HFF-Myc (cell line): Measurements from ENCODE around the gene SCFD2.

Experiments
- DNase-seq: peaks from one replicate; pipeline ENCODE4 v3.0.0-alpha.2; 2011; ENCODE audit warnings: low read depth; ENCODE audit errors: extremely low read depth
- H3K4me3 ChIP-seq: replicated peaks from 2 replicates; pipeline ENCODE4 v1.5.1; 2011; ENCODE audit warnings: low read depth, mild to moderate bottlenecking, control low read depth, low read length
- TF ChIP-seq, protein P1 (sequence below): IDR thresholded peaks from 2 replicates; pipeline ENCODE4 v1.5.1; 2012; ENCODE audit warnings: mild to moderate bottlenecking, low read depth, low read length, control low read depth; ENCODE audit errors: missing control alignments

Gene SCFD2

DNA sequence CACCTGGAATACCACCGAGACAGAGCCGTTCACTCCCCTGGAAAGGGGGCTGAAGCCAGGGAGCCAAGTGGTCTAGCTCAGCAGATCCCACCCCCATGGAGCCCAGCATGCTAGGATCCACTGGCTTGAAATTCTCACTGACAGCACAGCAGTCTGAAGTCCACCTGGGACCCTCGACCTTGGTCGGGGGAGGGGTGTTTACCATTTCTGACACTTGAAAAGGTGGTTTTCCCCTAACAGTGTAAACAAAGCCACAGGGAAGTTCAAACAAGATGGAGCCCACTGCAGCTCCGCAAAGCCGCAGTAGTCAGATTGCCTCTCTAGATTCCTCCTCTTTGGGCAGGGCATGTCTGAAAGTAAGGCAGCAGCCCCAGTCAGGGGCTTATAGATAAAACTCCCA, 260.5 kb downstream of the SCFD2 start:
- H3K4me3 ChIP-seq = no peak overlapping the region
- TF ChIP-seq, protein P1, sequence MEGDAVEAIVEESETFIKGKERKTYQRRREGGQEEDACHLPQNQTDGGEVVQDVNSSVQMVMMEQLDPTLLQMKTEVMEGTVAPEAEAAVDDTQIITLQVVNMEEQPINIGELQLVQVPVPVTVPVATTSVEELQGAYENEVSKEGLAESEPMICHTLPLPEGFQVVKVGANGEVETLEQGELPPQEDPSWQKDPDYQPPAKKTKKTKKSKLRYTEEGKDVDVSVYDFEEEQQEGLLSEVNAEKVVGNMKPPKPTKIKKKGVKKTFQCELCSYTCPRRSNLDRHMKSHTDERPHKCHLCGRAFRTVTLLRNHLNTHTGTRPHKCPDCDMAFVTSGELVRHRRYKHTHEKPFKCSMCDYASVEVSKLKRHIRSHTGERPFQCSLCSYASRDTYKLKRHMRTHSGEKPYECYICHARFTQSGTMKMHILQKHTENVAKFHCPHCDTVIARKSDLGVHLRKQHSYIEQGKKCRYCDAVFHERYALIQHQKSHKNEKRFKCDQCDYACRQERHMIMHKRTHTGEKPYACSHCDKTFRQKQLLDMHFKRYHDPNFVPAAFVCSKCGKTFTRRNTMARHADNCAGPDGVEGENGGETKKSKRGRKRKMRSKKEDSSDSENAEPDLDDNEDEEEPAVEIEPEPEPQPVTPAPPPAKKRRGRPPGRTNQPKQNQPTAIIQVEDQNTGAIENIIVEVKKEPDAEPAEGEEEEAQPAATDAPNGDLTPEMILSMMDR = no peak
- no peak for DNase-seq

DNA sequence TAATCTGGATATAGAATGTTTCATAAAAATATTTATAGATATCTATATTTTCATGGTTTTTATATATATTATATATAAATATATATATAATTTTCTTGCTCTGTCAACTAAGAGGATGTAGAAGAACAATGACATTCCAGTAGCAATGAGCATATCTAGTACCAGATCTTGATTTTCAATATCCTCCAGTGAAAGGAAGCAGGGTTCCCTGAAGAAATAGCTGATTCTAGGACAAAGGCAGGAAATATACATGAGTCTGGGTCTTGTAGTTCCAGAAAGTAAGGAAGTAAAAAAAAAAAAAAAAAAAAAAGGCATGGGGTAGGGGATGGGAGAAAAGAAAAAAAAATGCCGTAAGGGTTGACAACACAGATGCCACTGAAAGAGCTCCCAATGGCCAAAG, 262.4 kb downstream of the SCFD2 start:
- DNase-seq = no peak
- no peak overlapping the region for H3K4me3 ChIP-seq
- TF ChIP-seq, protein P1 = no peak

DNA sequence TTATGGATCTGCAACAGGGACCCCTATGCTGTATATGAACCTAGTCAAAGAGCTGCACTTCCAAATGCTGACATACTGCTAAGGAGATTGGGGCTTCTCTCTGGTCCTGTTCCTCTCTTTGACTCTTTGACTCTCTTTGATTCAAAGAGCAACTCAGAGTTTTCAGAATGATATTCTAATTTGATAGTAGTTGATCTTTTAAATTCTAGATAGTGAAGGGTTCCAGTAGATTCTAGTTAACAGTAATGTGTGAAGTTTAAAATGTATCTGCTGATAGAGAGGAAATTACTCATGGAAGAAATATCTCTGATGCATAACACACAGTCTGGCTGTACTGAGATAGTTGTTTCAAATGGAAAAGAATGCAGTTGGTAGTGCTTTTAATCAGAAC, 264.7 kb downstream of the SCFD2 start:
- TF ChIP-seq, protein P1 = no peak
- H3K4me3 ChIP-seq = no peak overlapping the region
- no peak for DNase-seq

DNA sequence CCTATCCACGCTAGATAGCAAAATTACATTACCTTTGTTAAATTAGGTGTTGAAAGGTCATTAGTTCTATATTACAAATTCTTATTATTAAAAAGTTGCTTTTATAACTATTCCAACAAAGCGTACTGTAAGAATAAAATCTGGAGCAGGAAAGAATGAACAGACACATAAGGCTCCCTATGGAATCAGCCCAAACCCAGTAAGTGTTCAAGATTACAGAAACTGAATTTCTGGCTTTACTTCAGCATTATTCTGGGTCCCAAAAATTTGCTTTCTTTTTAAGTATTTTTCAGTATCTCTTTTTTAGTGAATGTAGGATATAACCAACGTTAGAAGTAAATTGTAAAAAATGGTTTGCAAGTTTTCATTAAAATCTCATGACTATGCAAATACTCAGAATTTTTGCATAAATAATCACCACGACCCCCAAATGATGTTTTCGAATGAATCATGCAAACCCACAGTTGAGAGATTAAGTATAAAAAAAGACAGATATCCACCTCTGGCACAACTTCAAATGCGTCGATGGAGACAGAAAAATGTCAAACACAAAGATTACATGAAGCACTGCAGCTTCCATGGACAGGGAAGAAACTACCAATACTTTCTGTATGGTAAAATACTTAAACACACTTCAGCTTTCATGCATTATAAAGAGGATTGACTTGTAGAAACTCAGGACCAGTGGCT, 265.2 kb downstream of the SCFD2 start:
- H3K4me3 ChIP-seq = no peak overlapping the region
- DNase-seq = no peak
- TF ChIP-seq, protein P1 = no peak

DNA sequence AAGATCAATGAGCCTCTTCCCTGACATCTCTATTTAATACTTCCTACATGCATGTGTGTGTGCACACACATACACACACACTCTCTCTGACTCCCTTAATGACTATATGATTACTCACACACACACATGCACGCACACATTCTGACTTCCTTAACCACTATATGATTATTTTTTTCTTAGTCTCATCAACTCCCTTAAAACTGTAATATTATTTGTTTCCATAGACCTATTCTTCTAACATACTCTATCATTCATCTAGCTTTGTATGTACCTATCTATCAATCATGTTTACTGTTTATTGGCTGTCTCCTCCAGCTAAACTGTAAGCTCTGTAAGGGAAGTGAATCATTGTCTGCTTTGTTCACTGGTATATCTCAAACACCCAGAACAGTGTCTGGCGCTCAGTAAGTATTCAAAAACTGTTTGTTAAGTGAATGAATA, 267.2 kb downstream of the SCFD2 start:
- TF ChIP-seq, protein P1 = no peak

DNA sequence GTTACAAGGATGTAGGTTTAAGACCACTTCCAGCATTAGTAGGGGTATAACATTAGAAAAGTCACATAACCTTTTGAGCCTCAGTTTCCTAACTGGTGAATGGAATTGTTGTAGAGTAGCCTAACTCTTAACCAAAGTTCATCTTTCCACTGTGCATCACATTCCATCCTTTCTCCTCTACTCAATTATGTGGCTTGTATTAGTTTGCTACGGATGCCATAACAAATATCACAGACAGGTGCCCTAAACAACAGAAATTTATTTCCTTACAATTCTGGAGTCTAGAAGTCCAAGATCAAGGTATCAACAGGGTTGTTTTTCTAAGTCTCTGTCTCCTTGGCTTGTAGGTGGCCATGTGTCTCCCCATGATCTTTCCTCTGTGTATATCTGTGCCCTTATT, 271.8 kb downstream of the SCFD2 start:
- DNase-seq = no peak
- H3K4me3 ChIP-seq = no peak overlapping the region
- TF ChIP-seq, protein P1 = no peak

More for the DNA sequence above, 267.2 kb downstream of the SCFD2 start:
- no peak overlapping the region for H3K4me3 ChIP-seq
- no peak for DNase-seq
